HG02870 (cell line): ENCODE data around the gene KCND2.
"Not testable (repeated sequence)": the region's sequence is repeated elsewhere in the genome, so short reads cannot be mapped to it uniquely, and the experiment has no call there.

Experiments
- ATAC-seq: cut with Tn5 transposase; IDR thresholded peaks from one replicate; pipeline ENCODE4 v1.9.1; 2021; ENCODE audit warnings: mild to moderate bottlenecking, moderate library complexity; ENCODE audit not compliant: unreplicated experiment

Gene KCND2

GRCh38 chr7:120480472-120480871 is 207.5 kb downstream of the KCND2 start:
- ATAC-seq = no peak

- no peak for ATAC-seq
Measured at GRCh38 chr7:120480930-120481329, 208.0 kb downstream of the KCND2 start.

DNA sequence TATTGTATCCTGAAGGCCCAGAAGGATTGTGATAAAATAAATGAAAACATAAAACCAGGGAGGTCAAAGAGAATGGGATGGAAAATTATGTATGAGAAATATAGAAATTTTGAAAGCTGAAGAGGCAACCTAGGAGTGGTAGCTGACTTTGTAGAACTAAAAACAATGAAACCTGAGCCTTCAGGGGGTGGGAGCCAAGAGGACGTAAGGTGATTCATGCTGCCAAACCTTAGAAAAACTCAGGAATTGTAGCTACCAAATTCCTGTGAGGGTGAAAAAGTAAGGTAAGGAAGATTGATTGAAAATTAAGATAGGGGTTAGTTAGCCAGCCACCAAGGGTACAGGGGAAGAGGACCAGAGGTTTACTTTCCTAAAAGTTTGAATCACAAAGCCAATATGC is 213.2 kb downstream of the KCND2 start:
- ATAC-seq = no peak

GRCh38 chr7:120502132-120502531 is 229.2 kb downstream of the KCND2 start:
- no peak for ATAC-seq

DNA sequence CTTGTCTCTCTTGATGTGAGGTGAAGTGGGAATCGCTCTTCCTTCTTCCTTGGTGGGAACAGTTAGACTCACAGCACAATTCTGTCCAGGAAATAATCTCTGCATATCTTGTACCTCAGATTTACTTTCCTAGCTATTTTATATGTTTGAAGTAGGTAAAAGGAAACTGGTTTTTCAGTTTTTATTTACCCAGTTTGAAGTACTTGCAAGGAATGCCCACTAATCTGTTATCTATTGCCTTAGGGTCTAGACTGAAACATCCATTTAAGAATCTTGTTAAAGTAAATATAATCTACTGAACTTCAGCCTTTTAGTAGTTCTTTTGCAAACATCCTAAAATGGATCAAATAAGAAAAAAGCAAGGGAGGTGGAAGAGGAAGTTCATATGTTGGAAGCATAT is 229.8 kb downstream of the KCND2 start:
- no peak for ATAC-seq

GRCh38 chr7:120504386-120504785 is 231.4 kb downstream of the KCND2 start:
- ATAC-seq = no peak

GRCh38 chr7:120505770-120506169 is 232.8 kb downstream of the KCND2 start:
- no peak for ATAC-seq

DNA sequence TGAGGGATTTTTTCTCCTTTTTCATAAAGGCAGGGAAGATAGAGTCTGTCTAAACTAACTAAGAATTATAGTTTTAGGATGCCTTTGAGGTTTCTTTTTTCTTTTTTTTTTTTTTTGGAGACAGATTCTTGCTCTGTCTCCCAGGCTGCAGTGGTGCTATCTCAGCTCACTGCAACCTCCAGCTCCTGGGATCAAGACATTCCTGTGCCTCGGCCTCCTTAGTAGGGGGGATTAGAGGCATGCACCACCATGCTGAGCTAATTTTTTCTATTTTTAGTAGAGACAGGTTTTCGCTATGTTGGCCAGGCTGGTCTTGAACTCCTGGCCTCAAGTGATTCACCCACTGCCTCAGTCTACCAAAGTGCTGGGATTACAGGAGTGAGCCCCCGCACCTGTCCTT is 239.7 kb downstream of the KCND2 start:
- no peak for ATAC-seq

DNA sequence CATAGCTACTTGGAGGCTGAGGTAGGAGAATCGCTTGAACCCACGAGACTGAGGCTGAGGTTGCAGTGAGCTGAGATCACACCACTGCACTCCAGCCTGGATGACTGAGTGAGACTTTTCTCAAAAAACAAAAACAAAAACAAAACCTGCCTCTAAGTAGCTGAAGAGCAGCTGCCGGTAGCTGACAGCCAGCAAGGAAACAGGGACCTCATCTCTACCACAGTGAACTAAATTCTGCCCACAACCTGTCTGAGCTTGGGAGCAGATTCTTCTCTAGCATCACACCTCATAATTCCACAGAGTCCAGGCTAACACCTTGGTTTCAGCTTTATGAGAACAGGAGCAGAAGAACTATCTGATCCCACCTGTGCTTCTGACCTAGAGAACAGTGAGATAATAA is 246.2 kb downstream of the KCND2 start:
- ATAC-seq = no peak

GRCh38 chr7:120521761-120522737 is 249.1 kb downstream of the KCND2 start:
- no peak for ATAC-seq

DNA sequence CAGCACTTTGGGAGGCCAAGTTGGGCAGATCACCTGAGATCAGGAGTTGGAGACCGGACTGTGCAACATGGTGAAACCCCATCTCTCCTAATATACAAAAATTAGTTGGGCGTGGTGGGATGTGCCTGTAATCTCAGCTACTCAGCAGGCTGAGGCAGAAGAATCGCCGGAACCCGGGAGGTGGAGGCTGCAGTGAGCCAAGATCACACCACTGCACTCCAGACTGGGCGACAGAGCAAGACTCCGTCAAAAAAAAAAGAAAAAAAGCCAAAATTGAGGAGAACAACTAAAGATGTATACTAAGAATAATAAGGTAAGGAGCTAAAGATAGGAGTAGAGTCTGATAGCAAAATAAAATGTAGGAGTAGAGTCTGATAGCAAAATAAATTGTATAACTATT is 251.0 kb downstream of the KCND2 start:
- no peak for ATAC-seq

DNA sequence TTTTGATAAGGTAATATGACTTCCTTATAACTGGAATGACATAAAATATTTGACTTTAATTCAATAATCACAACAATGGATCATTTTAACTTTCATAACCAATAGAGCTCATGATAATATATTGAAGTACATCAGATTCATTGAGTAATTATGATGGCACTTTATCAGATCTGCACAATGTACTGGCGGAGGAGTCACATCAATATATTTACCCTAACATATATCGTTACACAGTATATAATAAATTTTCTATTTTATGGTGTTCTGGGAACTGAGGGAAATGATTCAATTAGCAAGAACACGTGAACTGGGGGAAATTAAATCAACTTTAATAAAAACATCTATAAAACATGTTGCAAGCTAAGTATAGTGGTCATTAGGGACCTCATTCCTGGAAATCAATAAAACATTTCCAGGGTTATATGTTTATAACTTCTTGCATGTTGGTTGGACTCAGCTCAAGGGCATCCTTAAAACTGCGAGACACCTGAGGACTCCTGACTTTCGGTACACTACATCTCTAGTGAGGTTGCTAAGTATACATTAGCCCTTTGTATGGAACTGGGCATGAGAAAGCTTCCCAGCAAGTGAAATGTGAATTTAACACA is 254.0 kb downstream of the KCND2 start:
- no peak for ATAC-seq

GRCh38 chr7:120529736-120530135 is 256.8 kb downstream of the KCND2 start:
- ATAC-seq = no peak

DNA sequence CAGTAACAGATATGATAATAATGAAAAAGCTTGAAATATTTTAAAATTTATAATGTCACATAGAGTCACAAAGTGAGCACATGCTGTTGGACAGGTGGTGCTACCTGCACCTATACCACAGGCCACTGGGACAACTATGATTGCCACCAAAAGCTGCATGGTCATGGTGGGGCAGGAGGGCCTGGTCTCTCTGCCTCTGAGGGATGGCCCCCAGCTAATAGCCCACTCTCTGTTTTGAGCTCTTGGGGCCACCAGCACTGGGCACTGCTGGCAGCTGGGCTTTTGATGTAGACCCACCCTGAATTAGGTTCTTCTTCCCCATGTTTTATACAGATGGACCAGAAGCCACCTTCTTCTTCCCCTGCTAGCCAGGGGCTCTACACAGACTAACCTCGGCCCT is 265.4 kb downstream of the KCND2 start:
- no peak for ATAC-seq

DNA sequence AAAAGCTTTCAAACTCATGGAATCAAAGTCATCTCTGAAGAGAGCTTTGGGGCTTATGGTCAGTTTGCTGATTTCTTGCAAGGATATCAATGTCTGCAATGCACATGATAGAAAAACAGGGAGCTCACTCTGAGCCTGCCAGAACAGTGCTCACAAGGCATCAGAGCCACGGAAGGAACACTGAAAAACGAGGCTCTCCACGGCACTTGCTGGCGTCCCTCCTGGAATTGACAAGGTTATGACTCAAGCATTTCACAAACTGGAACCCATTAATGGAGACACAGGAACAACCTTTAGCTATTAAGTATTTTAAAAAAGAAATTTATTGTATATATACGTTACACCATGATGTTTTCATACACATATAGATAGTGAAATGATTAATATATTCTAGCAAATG is 266.3 kb downstream of the KCND2 start:
- ATAC-seq = no peak

DNA sequence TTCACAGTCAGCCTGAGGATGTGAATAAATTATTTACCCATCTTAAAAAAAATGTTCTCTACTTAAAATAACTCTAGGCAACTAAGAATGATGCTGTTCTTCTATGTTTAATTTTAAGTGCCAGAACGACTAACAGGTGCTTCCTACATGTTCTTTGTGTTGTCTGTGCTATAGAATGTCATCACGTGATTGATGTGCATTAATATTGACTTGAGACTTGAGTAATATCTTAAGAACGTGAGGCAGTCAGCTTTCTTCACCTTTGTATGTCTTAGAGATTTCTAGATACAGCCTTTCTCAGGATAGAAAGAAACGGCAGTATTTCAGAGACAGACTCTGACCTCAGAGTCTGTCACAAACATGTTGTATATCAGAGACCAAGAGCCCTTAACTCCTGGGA is 274.6 kb downstream of the KCND2 start:
- peak; percentile 47 for ATAC-seq

GRCh38 chr7:120550494-120551048 is 277.6 kb downstream of the KCND2 start:
- no peak for ATAC-seq

DNA sequence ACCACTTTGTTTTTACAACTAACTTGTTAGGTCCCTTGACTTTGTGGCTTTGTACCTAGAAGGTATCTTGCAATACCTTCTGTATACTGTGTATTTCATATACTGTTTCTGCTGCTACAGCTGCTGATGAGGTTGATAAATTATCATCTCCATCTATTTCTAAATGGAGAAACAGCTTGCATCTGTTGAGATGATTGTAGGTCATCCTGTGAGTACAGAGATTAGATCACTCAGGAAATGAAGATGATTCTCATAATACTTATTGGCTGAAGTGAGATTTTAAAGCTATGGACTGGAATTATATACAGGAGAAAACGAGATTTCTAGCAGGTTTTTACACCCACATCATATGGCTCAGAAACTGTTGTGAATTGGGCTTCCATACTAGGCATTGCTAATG is 280.5 kb downstream of the KCND2 start:
- ATAC-seq = peak; percentile 49

GRCh38 chr7:120554960-120555571 is 282.1 kb downstream of the KCND2 start:
- no peak for ATAC-seq

GRCh38 chr7:120564145-120564544 is 291.2 kb downstream of the KCND2 start:
- ATAC-seq = no peak

DNA sequence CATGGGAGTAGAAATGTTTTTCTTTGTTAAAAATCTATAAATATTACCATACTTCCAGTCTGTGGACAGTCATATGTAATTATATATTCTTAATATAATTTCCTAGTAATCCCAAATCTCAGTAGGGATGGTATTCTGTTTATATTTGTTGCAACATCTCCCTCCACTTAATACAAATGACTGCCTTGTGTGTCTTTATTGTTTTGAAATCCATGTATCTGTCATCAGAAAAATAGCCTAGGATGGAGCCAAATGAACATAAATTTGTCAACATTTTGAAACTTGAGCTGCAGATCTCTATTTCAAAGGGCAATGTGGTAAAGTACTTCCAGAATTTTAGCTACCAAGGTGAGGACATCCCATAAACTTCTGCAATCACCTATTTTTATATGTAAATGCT is 294.2 kb downstream of the KCND2 start:
- no peak for ATAC-seq

DNA sequence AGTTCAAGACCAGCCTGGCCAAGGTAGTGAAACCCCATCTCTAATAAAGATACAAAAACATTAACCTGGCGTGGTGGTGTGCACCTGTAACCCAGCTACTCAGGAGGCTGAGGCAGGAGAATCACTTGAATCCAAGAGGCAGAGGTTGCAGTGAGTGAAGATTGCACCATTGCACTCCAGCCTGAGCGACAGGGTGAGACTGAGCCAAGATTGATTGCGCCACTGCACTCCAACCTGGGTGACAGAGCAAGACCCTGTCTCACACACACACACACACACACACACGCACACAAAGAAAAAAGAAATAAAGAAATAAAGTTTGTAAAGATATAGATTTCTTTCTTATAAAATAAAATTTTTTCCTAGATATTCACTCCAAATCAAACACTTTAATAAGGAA is 305.7 kb downstream of the KCND2 start:
- ATAC-seq = not testable (repeated sequence)
